Urothelium cell line (cell line): Measurements from ENCODE around the gene SH3BP4.

Experiments used
- DNase-seq: peaks from one replicate; pipeline ENCODE4 v3.0.0; 2011; ENCODE audit warnings: low spot score, mixed read lengths
- FAIRE-seq: peaks from 2 replicates; lab custom pipeline; 2011; peaks lifted over from hg19 to GRCh38; lab: Jason Lieb, UNC

Gene SH3BP4

DNA sequence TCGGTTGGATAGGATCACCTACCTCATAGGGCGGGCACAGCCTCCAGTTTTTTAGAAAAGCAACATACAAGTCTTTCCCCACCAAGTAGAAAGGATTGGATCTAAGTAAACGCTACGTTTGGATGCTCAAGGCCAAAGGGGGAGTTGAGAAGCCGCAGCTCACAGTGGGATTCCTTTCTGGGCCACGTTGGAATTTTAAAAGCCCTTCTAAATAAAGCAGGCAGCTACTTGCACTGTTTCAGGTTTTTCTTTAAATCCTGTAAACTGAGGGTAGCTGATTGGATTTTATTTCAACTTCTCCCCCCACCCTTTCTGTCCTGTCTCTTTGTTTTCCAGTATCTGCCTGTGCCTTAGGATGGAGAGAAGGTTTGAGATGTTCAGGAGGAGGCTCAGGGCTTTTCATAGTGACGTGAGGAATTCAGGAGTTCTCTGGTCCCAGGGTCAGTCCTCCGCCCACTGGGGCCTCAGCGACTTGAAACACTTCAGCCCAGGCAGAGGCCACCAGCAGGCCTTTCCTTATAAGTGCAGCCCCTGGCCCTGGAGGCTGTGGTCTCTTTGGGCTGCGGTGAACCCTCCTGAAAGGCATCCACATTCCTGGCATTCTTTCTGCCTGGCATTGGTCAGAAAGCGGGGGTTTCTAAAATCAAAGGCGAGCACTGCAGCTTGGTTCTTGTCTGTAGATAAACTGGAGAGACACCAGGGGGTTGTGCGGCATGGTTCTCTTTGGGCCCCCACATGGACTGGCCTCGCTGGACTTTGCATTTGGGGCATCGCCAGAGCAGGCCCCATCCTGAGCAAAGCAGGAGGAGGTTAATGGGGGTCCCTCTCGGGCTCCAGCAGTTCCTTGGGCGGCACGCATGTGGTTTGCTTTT lies 44.5 kb downstream of the SH3BP4 start:
- no peak for FAIRE-seq
- DNase-seq, result peak; percentile 93

GRCh38 chr2:234996941-234997270 lies 45.1 kb downstream of the SH3BP4 start:
- DNase-seq (peak; percentile 72), FAIRE-seq (no peak)

GRCh38 chr2:234997389-234997788 lies 45.6 kb downstream of the SH3BP4 start:
- no peak for DNase-seq
- FAIRE-seq, result peak; percentile 32

- DNase-seq, result no peak
- FAIRE-seq, result no peak
These were observed 46.8 kb downstream of the SH3BP4 start for GRCh38 chr2:234998404-234999211.

- DNase-seq (no peak), FAIRE-seq (no peak)
These were observed 48.1 kb downstream of the SH3BP4 start for GRCh38 chr2:234999740-235000425.

- FAIRE-seq (no peak), DNase-seq (no peak)
These were observed 48.8 kb downstream of the SH3BP4 start for GRCh38 chr2:235000426-235001236.

GRCh38 chr2:235001237-235002133 lies 49.7 kb downstream of the SH3BP4 start:
- DNase-seq, result no peak
- FAIRE-seq, result no peak

DNA sequence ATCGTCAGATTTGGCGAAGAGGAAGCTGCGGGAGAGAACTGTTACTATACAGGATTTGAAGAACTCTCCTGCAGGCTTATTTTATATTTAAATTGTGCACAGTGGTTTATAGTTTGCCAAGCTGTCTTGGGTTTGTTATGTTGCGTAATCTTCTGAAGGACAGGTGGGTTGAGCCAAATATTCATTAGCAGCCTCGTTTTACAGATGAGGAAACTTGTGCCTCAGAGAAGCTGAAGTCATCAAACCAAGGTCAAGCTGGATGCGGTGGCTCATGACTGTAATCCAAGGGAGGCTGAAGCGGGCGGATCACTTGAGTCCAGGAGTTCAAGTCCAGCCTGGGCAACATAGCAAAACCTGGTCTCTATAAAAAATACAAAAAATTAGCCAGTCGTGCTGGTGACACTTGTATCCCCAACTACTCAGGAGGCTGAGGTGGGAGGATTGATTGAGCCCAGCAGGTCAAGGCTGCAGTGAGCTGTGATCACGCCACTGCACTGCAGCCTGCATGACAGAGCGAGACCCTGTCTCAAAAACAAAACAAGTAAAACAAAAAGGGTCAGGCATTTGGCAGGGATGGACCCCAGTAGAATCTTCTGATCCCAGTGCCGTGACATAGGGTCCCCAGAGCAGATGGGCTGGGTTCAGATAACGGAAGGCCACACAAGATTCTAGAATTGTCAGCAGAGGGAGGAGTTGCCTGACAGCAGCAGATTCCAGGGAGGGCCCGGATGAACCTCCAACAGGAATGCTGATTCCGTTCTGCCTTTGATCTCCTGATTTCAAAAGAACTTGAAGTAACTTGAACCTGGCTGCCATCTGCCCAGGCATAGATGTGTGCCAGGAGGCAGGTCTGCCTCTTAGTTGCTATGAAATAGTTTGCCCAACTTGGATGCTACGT lies 50.6 kb downstream of the SH3BP4 start:
- FAIRE-seq, result no peak
- no peak for DNase-seq

- FAIRE-seq, result no peak
- no peak for DNase-seq
These were observed 51.4 kb downstream of the SH3BP4 start for GRCh38 chr2:235003096-235003775.

- FAIRE-seq (no peak), DNase-seq (no peak)
These were observed 52.6 kb downstream of the SH3BP4 start for GRCh38 chr2:235004329-235004903.

- FAIRE-seq, result no peak
- DNase-seq, result no peak
These were observed 53.2 kb downstream of the SH3BP4 start for GRCh38 chr2:235005023-235005422.

GRCh38 chr2:235005603-235006259 lies 53.9 kb downstream of the SH3BP4 start:
- DNase-seq (no peak), FAIRE-seq (no peak)

- FAIRE-seq (no peak), DNase-seq (no peak)
These were observed 54.6 kb downstream of the SH3BP4 start for GRCh38 chr2:235006461-235006860.

GRCh38 chr2:235006986-235007385 lies 55.2 kb downstream of the SH3BP4 start:
- DNase-seq (no peak), FAIRE-seq (no peak)

DNA sequence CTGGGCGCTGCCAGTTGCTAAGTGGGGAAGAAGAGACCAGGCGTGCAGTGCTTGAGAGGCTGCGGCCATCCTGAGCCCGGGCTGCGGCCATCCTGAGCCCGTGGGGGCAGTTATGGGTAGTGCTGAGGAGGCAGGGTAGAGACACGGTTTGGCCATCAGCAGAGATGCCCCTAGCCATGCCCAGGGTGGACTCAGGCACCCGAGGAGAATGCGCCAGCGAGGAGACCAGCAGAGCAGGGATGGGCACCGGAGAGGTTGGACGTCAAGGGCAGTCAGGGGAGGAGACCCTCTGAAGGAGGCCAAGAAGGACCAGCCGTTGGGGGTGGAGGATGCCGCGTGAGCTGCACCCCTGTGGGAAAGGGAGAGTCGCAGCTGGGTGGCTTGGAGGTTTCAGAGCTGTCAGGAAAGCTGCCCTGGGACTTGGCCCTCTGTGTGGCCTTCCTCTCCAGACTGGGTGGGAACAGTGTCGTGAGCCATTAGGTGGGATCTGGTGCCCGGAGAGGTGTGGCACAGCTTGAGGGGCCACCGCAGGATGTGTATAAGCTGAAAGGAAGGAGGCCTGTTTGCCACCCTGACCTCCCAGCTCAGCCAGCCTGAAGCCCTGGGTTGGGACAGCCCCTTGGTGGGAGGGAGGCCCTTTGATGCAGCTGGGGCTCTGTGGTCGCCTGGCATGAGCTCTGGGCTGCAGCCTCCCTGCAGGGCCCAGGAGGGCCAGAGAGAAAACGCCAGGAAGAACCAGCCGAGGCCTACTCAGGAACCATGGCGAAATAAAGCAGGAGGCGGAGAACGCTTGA lies 56.0 kb downstream of the SH3BP4 start:
- DNase-seq, result no peak
- FAIRE-seq, result no peak

- DNase-seq (no peak), FAIRE-seq (no peak)
These were observed 56.8 kb downstream of the SH3BP4 start for GRCh38 chr2:235008584-235009044.
